Progenitor cell of endocrine pancreas (in vitro differentiated cells): ENCODE measurements around the gene PHOSPHO2. TPM values are rescaled to one million over a fixed set of nuclear protein-coding genes. Genes with fewer than 3 reads are reported as not detected.

ENCODE experiments used
- DNase-seq: peaks from one replicate; pipeline ENCODE4 v3.0.0; 2021; ENCODE audit warnings: low spot score; ENCODE audit not compliant: unreplicated experiment
- H3K27ac Mint-ChIP-seq: 2 replicates; pipeline ENCODE4 v1.8.0; 2021; ENCODE audit warnings: mild to moderate bottlenecking, moderate library complexity, mixed read lengths
- H3K27me3 Mint-ChIP-seq: 2 replicates; pipeline ENCODE4 v1.8.0; 2021; ENCODE audit warnings: mixed read lengths
- H3K36me3 Mint-ChIP-seq: 2 replicates; pipeline ENCODE4 v1.8.0; 2022; ENCODE audit warnings: mixed read lengths; ENCODE audit not compliant: insufficient read depth
- H3K4me1 Mint-ChIP-seq: 2 replicates; pipeline ENCODE4 v1.8.0; 2021; ENCODE audit warnings: low read depth, mixed read lengths
- H3K4me3 Mint-ChIP-seq: 2 replicates; pipeline ENCODE4 v1.8.0; 2021; ENCODE audit warnings: low read depth, mild to moderate bottlenecking, moderate library complexity, mixed read lengths
- H3K9me3 Mint-ChIP-seq: 2 replicates; pipeline ENCODE4 v1.8.0; 2021; ENCODE audit warnings: low read depth, mixed read lengths
- CTCF ChIP-seq: fragments of 200-600 bp; sonication (generic); IDR thresholded peaks from one replicate; pipeline ENCODE4 v1.5.0; 2021; ENCODE audit warnings: antibody characterized with exemption, mild to moderate bottlenecking; ENCODE audit not compliant: unreplicated experiment
- long read RNA-seq: library from polyadenylated mRNA; unstranded; transcript quantifications from one replicate; pipeline ENCODE4 v2.0.0, GENCODE V29; 2020
- total RNA-seq: library from RNA; stranded (reverse); gene quantifications from 2 replicates; pipeline ENCODE4 v1.2.1, GENCODE V29; 2021

PHOSPHO2 gene
- total RNA-seq = 13.5 and 17.3 TPM in 2 replicates
- long read RNA-seq, transcript PHOSPHO2-201 (4 exons, 1,125 nt) = major isoform, 10 of 16 reads
- long read RNA-seq, partial matches to known transcripts = 1 of 16 reads
- long read RNA-seq, other reads (novel, unspliced or antisense) = 1 of 16 reads

GRCh38 chr2:169694113-169694893 is at the start of gene PHOSPHO2, which contains the start of gene CFAP210:
Gene PHOSPHO2 (plus strand): TSS chr2:169694469. CDS start chr2:169700972, 6,503 bp downstream.
Gene CFAP210 (minus strand): TSS chr2:169694405. CDS start chr2:169694327, 78 bp downstream.
- peak within 1 kb of the TSS; percentile 98 for H3K4me3 Mint-ChIP-seq
- H3K4me1 Mint-ChIP-seq = peaks cover 13% of the 10 kb centered on the region

GRCh38 chr2:169647496-169647895 is 46.8 kb upstream of the PHOSPHO2 start:
- H3K27ac Mint-ChIP-seq = no peak overlapping the region
- no peaks in the 10 kb centered on the region for H3K9me3 Mint-ChIP-seq
- peaks cover 1% of the 10 kb centered on the region for H3K4me1 Mint-ChIP-seq
- DNase-seq = no peak
- no peak for TF ChIP-seq CTCF
- no peak overlapping the region for H3K4me3 Mint-ChIP-seq
- no peaks in the 10 kb centered on the region for H3K27me3 Mint-ChIP-seq
- H3K36me3 Mint-ChIP-seq = no peaks in the 10 kb centered on the region

More at GRCh38 chr2:169694113-169694893, at the start of gene PHOSPHO2, which contains the start of gene CFAP210:
- peak; percentile 91 for DNase-seq
- Mint-ChIP-seq H3K36me3 (peaks cover 8% of the 10 kb centered on the region), H3K27ac (peak within 1 kb of the TSS; percentile 98), H3K9me3 (peaks cover 7% of the 10 kb centered on the region), H3K27me3 (no peaks in the 10 kb centered on the region)
- no peak for TF ChIP-seq CTCF

- Mint-ChIP-seq H3K27ac (no peak overlapping the region), H3K36me3 (no peaks in the 10 kb centered on the region)
- no peak for TF ChIP-seq CTCF
These were observed 45.0 kb upstream of the PHOSPHO2 start for GRCh38 chr2:169649278-169649677.

DNA sequence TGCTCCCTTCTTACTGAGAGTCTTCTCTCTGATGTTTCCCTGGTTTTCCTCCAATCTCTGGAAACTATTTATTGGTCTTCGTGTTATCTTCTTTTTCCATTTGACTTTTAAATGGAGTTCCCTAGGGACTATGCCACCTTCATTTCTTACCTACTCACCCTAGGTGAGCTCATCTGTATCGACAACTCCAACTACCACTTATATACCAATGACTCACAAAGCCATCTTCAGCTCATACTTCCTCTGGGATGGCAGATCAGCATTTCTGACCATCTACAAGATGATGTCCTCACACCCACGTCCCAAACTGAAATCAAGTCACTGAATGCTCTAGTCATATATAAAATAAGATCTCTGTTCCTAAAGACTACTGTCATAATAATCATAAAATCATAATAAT is 40.6 kb upstream of the PHOSPHO2 start:
- no peaks in the 10 kb centered on the region for H3K36me3 Mint-ChIP-seq
- no peaks in the 10 kb centered on the region for H3K27me3 Mint-ChIP-seq
- no peak for DNase-seq
- H3K4me1 Mint-ChIP-seq = peaks cover 1% of the 10 kb centered on the region
- no peaks in the 10 kb centered on the region for H3K9me3 Mint-ChIP-seq
- no peak overlapping the region for H3K4me3 Mint-ChIP-seq
- no peak overlapping the region for H3K27ac Mint-ChIP-seq
- no peak for TF ChIP-seq CTCF

More at GRCh38 chr2:169649278-169649677, 45.0 kb upstream of the PHOSPHO2 start:
- Mint-ChIP-seq H3K27me3 (no peaks in the 10 kb centered on the region), H3K4me1 (peaks cover 1% of the 10 kb centered on the region), H3K4me3 (no peak overlapping the region), H3K9me3 (no peaks in the 10 kb centered on the region)
- DNase-seq = no peak

DNA sequence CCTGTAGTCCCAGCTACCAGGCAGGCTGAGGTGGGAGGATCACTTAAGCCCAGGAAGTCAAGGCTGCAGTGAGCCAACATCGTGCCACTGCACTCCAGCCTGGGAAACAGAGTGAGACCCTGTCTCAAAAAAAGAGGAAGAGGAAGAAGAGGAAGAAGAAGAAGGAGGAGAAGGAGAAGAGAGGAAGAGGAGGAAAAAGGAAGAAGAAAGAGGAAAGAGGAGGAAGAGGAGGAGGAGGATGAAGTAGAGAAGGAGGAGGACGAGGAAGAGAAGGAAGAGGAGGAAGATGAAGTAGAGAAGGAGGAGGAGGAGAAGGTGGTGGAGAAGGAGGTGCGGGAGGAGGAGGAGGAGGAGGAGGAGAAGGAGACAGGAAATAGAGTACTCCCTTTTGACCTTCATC is 38.1 kb upstream of the PHOSPHO2 start:
- H3K4me1 Mint-ChIP-seq = no peaks in the 10 kb centered on the region
- DNase-seq = no peak
- TF ChIP-seq CTCF = no peak
- H3K9me3 Mint-ChIP-seq = no peaks in the 10 kb centered on the region
- no peaks in the 10 kb centered on the region for H3K27me3 Mint-ChIP-seq
- H3K27ac Mint-ChIP-seq = no peak overlapping the region
- peaks cover 2% of the 10 kb centered on the region for H3K36me3 Mint-ChIP-seq
- H3K4me3 Mint-ChIP-seq = no peak overlapping the region
